Stimulated activated CD4-positive, alpha-beta T cell treated with anti-CD3 and anti-CD28 coated beads, Interleukin-4, amount 100 ng/mL, for 24 hours (primary cell): Measurements from ENCODE around the gene NMNAT3.
"Not testable (repeated sequence)": the region's sequence is repeated elsewhere in the genome, so short reads cannot be mapped to it uniquely, and the experiment has no call there.

Source experiments
- DNase-seq: peaks from one replicate; pipeline ENCODE4 v3.0.0-alpha.2; 2020

NMNAT3 gene

GRCh38 chr3:139633511-139633910, 44.3 kb downstream of the NMNAT3 start:
- no peak for DNase-seq

- no peak for DNase-seq
These were observed 47.2 kb downstream of the NMNAT3 start for GRCh38 chr3:139630542-139630941.

- no peak for DNase-seq
These were observed 48.7 kb downstream of the NMNAT3 start for GRCh38 chr3:139629033-139629432.

- DNase-seq, result no peak
These were observed 50.0 kb downstream of the NMNAT3 start for GRCh38 chr3:139627759-139628158.

GRCh38 chr3:139620438-139620837, 57.3 kb downstream of the NMNAT3 start:
- no peak for DNase-seq

- DNase-seq, result no peak
These were observed 58.3 kb downstream of the NMNAT3 start for GRCh38 chr3:139619484-139619883.

- DNase-seq, result no peak
These were observed 60.0 kb downstream of the NMNAT3 start for GRCh38 chr3:139617672-139618268.

- no peak for DNase-seq
These were observed 66.2 kb downstream of the NMNAT3 start for GRCh38 chr3:139611528-139611927.

- no peak for DNase-seq
These were observed 66.9 kb downstream of the NMNAT3 start for GRCh38 chr3:139610886-139611285.

GRCh38 chr3:139608924-139609323, 68.8 kb downstream of the NMNAT3 start:
- no peak for DNase-seq

GRCh38 chr3:139608108-139608380, 69.7 kb downstream of the NMNAT3 start:
- no peak for DNase-seq

GRCh38 chr3:139607257-139608107, 70.3 kb downstream of the NMNAT3 start:
- no peak for DNase-seq

- DNase-seq, result no peak
These were observed 75.8 kb downstream of the NMNAT3 start for GRCh38 chr3:139602003-139602402.

GRCh38 chr3:139601191-139601961, 76.4 kb downstream of the NMNAT3 start:
- DNase-seq, result no peak

- no peak for DNase-seq
These were observed 79.8 kb downstream of the NMNAT3 start for GRCh38 chr3:139597947-139598346.

GRCh38 chr3:139591186-139591585, 86.6 kb downstream of the NMNAT3 start:
- not testable (repeated sequence) for DNase-seq

- DNase-seq, result no peak
These were observed 89.3 kb downstream of the NMNAT3 start for GRCh38 chr3:139588450-139588849.

- DNase-seq, result no peak
These were observed 90.0 kb downstream of the NMNAT3 start for GRCh38 chr3:139587797-139588196.

- DNase-seq, result no peak
These were observed 91.3 kb downstream of the NMNAT3 start for GRCh38 chr3:139586420-139587017.

GRCh38 chr3:139585820-139586219, 92.0 kb downstream of the NMNAT3 start:
- DNase-seq, result no peak

GRCh38 chr3:139583651-139584050, 94.1 kb downstream of the NMNAT3 start:
- not testable (repeated sequence) for DNase-seq

GRCh38 chr3:139578783-139579182, 99.0 kb downstream of the NMNAT3 start:
- DNase-seq, result no peak

- DNase-seq, result no peak
These were observed 99.9 kb downstream of the NMNAT3 start for GRCh38 chr3:139577909-139578308.

- DNase-seq, result no peak
These were observed 100.4 kb downstream of the NMNAT3 start for GRCh38 chr3:139577346-139577745.
